PFSK-1 (cell line): ENCODE results near the gene ADGRG2.

Source experiments
- FOXP2 ChIP-seq: optimal IDR thresholded peaks from 2 replicates; pipeline ENCODE3; 2011; ENCODE audit warnings: borderline replicate concordance, control low read depth, inconsistent platforms; ENCODE audit not compliant: insufficient read depth; ENCODE audit errors: extremely low read length, extremely low read depth
- POLR2AphosphoS5 ChIP-seq: IDR thresholded peaks from 2 replicates; pipeline ENCODE4 v1.6.1; 2012; ENCODE audit warnings: low read depth, mild to moderate bottlenecking, control low read depth, low read length, moderate library complexity
- SIN3A ChIP-seq: IDR thresholded peaks from 2 replicates; pipeline ENCODE4 v1.6.1; 2012; ENCODE audit warnings: mild to moderate bottlenecking, low read length, moderate library complexity, borderline replicate concordance; ENCODE audit not compliant: insufficient read depth
- TAF1 ChIP-seq: IDR thresholded peaks from 2 replicates; pipeline ENCODE4 v1.6.1; 2012; ENCODE audit warnings: low read length, control low read depth, borderline replicate concordance; ENCODE audit not compliant: insufficient read depth
- TF ChIP-seq, protein P1 (sequence below), 2 experiments: IDR thresholded peaks; 2 replicates each; pipeline versions ENCODE4 v1.6.1 to v1.8.0; 2011 to 2012; ENCODE audit warnings: low read depth in 2 of 2, low read length in 2 of 2, control low read depth in 1 of 2, inconsistent platforms in 1 of 2, mild to moderate bottlenecking in 1 of 2, moderate library complexity in 1 of 2; ENCODE audit not compliant: insufficient read depth in 1 of 2

The ADGRG2 gene

DNA sequence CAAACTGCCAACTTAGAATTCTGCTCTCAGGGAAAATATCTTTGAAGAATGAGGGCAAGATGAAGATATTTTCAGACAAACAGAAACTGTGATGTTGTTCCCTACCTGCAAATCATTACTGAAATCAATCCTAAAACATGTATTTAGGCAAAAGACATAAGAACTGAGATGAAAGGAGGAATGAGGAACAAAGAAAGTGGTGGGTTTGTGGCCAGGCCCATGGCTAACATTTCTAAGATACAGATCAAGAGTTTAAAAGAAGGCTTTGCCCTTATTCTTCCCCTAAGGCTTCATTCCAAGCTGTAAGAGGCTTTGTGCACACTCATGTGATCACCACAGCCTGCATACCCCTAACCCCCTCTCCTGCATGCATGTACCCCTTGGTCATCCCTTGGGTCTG, 46.5 kb downstream of the ADGRG2 start:
- no peak for TF ChIP-seq POLR2AphosphoS5
- TF ChIP-seq, protein P1, sequence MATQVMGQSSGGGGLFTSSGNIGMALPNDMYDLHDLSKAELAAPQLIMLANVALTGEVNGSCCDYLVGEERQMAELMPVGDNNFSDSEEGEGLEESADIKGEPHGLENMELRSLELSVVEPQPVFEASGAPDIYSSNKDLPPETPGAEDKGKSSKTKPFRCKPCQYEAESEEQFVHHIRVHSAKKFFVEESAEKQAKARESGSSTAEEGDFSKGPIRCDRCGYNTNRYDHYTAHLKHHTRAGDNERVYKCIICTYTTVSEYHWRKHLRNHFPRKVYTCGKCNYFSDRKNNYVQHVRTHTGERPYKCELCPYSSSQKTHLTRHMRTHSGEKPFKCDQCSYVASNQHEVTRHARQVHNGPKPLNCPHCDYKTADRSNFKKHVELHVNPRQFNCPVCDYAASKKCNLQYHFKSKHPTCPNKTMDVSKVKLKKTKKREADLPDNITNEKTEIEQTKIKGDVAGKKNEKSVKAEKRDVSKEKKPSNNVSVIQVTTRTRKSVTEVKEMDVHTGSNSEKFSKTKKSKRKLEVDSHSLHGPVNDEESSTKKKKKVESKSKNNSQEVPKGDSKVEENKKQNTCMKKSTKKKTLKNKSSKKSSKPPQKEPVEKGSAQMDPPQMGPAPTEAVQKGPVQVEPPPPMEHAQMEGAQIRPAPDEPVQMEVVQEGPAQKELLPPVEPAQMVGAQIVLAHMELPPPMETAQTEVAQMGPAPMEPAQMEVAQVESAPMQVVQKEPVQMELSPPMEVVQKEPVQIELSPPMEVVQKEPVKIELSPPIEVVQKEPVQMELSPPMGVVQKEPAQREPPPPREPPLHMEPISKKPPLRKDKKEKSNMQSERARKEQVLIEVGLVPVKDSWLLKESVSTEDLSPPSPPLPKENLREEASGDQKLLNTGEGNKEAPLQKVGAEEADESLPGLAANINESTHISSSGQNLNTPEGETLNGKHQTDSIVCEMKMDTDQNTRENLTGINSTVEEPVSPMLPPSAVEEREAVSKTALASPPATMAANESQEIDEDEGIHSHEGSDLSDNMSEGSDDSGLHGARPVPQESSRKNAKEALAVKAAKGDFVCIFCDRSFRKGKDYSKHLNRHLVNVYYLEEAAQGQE (IDR thresholded peaks at IDR 0.05; ENCODE audit: insufficient read depth in 1 of 2, low read depth in 2 of 2, low read length in 2 of 2), result no peak
- TF ChIP-seq FOXP2, result no peak
- TF ChIP-seq SIN3A, result no peak
- TF ChIP-seq TAF1, result no peak

DNA sequence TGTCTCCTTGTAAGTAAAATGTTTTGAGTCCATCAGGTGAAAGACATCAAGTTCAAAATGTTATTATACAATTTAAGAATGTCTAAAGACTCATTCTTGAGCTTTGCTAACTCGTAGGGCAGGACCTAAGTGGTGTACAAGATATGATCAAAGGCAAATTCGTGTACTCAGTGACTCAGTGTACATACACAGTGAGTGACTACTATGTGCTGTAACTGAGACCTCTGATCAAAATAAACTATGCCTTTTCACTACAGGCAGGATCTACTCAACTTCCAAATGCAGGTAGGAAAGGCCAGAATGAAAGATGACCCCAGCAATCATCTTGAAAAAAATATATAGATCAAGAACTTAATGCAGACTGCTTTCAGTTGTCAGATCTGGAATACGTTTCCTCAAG, 49.9 kb downstream of the ADGRG2 start:
- TF ChIP-seq TAF1 (no peak), SIN3A (no peak), POLR2AphosphoS5 (no peak), FOXP2 (no peak)
- TF ChIP-seq, protein P1 (IDR thresholded peaks at IDR 0.05; ENCODE audit: insufficient read depth in 1 of 2, low read depth in 2 of 2, low read length in 2 of 2), result no peak

DNA sequence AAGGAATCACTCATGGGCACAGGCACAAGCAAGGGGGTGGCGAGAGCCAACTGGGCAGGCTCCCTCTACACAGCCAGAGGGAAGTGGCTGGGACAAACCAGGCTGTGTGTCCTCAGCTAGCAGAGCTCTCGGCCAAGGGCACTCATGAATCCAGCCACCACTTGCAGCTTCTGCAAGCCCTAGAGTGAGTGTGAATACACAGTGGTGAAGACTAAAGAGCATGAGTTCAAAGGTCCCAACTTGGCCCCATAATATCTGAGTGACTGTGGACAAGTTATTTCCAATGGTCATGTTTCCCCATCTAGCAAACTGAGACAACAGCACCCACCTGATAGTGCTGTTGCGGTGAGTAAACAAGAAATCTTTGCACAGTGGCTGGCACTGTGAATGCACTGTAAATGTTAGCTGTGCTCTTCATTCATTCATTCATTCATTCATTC, 51.7 kb downstream of the ADGRG2 start:
- TF ChIP-seq, protein P1 (IDR thresholded peaks at IDR 0.05; ENCODE audit: insufficient read depth in 1 of 2, low read depth in 2 of 2, low read length in 2 of 2), result no peak
- TF ChIP-seq TAF1 (no peak), SIN3A (no peak), POLR2AphosphoS5 (no peak), FOXP2 (no peak)

DNA sequence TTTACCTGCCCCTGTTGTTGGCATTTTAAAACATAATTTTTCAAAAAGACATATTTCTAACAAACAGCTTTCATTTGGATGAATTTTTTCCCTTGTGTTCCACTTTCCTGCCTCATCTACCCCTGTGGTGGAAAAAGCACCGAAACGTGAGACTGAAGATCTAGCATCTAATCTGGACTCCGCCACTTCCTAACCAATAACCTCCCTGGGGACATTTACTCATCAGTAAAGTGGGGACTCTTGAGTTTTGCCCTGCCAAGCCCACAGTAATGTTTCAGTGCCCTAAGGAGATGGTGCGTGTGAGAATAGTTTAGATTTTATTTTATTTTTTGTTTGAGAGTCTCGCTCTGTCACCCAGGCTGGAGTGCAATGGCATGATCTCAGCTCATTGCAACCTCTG, 56.7 kb downstream of the ADGRG2 start:
- TF ChIP-seq SIN3A (no peak), FOXP2 (no peak), TAF1 (no peak), POLR2AphosphoS5 (no peak)
- TF ChIP-seq, protein P1 (IDR thresholded peaks at IDR 0.05; ENCODE audit: insufficient read depth in 1 of 2, low read depth in 2 of 2, low read length in 2 of 2), result no peak

DNA sequence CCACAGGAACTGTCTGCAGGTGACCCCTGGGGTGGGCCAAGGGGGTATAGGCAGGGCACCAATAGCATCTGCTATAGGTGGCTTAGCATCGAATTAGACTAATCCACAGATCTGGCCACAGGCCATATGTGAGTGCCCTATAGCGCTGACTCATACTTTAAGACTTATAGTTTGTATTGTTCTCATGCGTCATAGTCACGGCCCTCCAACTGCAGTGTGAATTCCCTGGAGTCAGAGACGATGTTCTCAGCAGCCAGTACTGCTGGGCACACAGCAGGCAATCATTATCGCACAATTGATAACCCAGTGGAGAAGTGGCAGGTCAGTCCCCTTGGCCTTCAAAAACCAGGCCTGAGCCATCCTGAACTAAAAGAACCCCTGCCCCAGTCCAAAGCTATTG, 58.1 kb downstream of the ADGRG2 start:
- TF ChIP-seq, protein P1 (IDR thresholded peaks at IDR 0.05; ENCODE audit: insufficient read depth in 1 of 2, low read depth in 2 of 2, low read length in 2 of 2), result no peak
- no peak for TF ChIP-seq POLR2AphosphoS5
- TF ChIP-seq TAF1, result no peak
- no peak for TF ChIP-seq SIN3A
- TF ChIP-seq FOXP2, result no peak
